H1 (cell line): ENCODE results near the gene BRIX1.

Experiments
- POLR2A ChIP-seq, 2 experiments: IDR thresholded peaks; 1 replicate in 1 of 2; 2 replicates in 1 of 2; pipeline ENCODE4 v1.6.1; 2011; ENCODE audit warnings: low read depth in 2 of 2, low read length in 2 of 2, mild to moderate bottlenecking in 2 of 2; ENCODE audit errors: control extremely low read depth in 1 of 2
- TF ChIP-seq, protein P1 (sequence below), 3 experiments: IDR thresholded peaks; 1 replicate in 2 of 3; 2 replicates in 1 of 3; pipeline versions ENCODE4 v1.5.1 to v1.6.1; 2011; ENCODE audit warnings: low read length in 3 of 3, mild to moderate bottlenecking in 3 of 3, inconsistent platforms in 2 of 3, low read depth in 1 of 3, moderate library complexity in 1 of 3; ENCODE audit not compliant: insufficient read depth in 1 of 3; ENCODE audit errors: control extremely low read depth in 1 of 3

DNA sequence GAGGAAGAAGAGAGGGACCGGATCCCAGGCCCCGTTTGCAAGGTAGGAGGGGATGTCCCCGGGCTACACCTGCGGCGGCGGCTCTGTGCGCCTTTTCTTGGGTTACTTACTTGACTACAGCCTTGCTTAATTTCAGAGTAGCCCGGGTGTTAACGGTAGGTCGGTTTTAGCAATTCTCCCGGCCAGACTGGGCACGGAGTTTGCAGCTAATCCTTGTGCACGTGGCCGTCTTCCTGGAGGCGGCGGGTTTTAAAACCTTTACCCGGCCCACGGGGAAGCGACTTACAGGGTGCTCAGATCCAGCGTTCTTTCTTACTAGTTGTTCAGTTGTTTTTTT, 313 bp downstream of the BRIX1 start:
- TF ChIP-seq POLR2A (IDR thresholded peaks at IDR 0.05; ENCODE audit: control extremely low read depth in 1 of 2, low read depth in 2 of 2, low read length in 2 of 2), result no peak
- TF ChIP-seq, protein P1, sequence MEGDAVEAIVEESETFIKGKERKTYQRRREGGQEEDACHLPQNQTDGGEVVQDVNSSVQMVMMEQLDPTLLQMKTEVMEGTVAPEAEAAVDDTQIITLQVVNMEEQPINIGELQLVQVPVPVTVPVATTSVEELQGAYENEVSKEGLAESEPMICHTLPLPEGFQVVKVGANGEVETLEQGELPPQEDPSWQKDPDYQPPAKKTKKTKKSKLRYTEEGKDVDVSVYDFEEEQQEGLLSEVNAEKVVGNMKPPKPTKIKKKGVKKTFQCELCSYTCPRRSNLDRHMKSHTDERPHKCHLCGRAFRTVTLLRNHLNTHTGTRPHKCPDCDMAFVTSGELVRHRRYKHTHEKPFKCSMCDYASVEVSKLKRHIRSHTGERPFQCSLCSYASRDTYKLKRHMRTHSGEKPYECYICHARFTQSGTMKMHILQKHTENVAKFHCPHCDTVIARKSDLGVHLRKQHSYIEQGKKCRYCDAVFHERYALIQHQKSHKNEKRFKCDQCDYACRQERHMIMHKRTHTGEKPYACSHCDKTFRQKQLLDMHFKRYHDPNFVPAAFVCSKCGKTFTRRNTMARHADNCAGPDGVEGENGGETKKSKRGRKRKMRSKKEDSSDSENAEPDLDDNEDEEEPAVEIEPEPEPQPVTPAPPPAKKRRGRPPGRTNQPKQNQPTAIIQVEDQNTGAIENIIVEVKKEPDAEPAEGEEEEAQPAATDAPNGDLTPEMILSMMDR (IDR thresholded peaks at IDR 0.05; ENCODE audit: control extremely low read depth in 1 of 3, insufficient read depth in 1 of 3, low read depth in 1 of 3, low read length in 3 of 3), result no peak
